Heart left ventricle (tissue), 16 donors: Measurements from ENCODE around the gene DDX10. TPM values are rescaled to one million over a fixed set of nuclear protein-coding genes. Genes with fewer than 3 reads are reported as not detected.

Source experiments
- ATAC-seq, 4 donors: fragments of 200-7000 bp; cut with Tn5 transposase; one replicate each; pipeline ENCODE4 v1.9.1; 2020 to 2022; ENCODE audit warnings: moderate library complexity in 4 of 4, mild to moderate bottlenecking in 3 of 4, moderate number of reproducible peaks in 1 of 4
- DNase-seq, 5 donors: peaks; one replicate each; pipeline ENCODE4 v3.0.0-alpha.2; 2020
- H3K27ac ChIP-seq, 12 donors: fragments of 200-600 bp; sonication (generic) in 4 of 12; one replicate each; pipeline versions ENCODE4 v1.5.0 to v1.8.0; 2016 to 2022; ENCODE audit warnings: mild to moderate bottlenecking in 2 of 12
- H3K27me3 ChIP-seq, 9 donors: fragments of 200-600 bp; sonication (generic) in 2 of 9; one replicate each; pipeline versions ENCODE4 v1.5.1 to v1.8.0; 2016 to 2022; ENCODE audit warnings: mild to moderate bottlenecking in 3 of 9
- H3K36me3 ChIP-seq, 9 donors: fragments of 200-600 bp; sonication (generic) in 2 of 9; one replicate each; pipeline versions ENCODE4 v1.5.0 to v1.8.0; 2018 to 2022; ENCODE audit warnings: mild to moderate bottlenecking in 2 of 9
- H3K4me1 ChIP-seq, 12 donors: fragments of 200-600 bp; sonication (generic) in 4 of 12; one replicate each; pipeline versions ENCODE4 v1.5.0 to v1.8.0; 2016 to 2022; ENCODE audit warnings: mild to moderate bottlenecking in 3 of 12
- H3K4me3 ChIP-seq, 12 donors: fragments of 200-600 bp; sonication (generic) in 4 of 12; one replicate each; pipeline versions ENCODE4 v1.5.0 to v1.8.0; 2017 to 2022; ENCODE audit warnings: mild to moderate bottlenecking in 9 of 12, moderate library complexity in 4 of 12
- H3K9me3 ChIP-seq, 12 donors: fragments of 200-600 bp; sonication (generic) in 4 of 12; one replicate each; pipeline versions ENCODE4 v1.5.0 to v1.8.0; 2016 to 2022; ENCODE audit warnings: mild to moderate bottlenecking in 1 of 12
- CTCF ChIP-seq, 12 donors: fragments of 200-600 bp; sonication (generic) in 4 of 12; IDR thresholded peaks; one replicate each; pipeline versions ENCODE4 v1.5.0 to v1.8.0; 2018 to 2022; ENCODE audit warnings: antibody characterized with exemption in 12 of 12, mild to moderate bottlenecking in 5 of 12
- POLR2A ChIP-seq, 2 donors: fragments of 450-650 bp; IDR thresholded peaks; one replicate each; pipeline ENCODE4 v1.6.1; 2017; ENCODE audit warnings: antibody characterized with exemption in 2 of 2, mild to moderate bottlenecking in 2 of 2, moderate library complexity in 2 of 2
- WGBS, 4 donors: extraction: QIAGEN DNeasy Blood & Tissue Kit in 2 of 4; methylation state at CpG; one replicate each; pipeline versions ENCODE4 v1.1.5 to v1.1.7; 2013 to 2018; 5-methylcytosine and 5-hydroxymethylcytosine counted together
- intact Hi-C, 10 donors: fragments of 100-400 bp; cut with DNase I; formaldehyde crosslinking; loops; one replicate each; pipeline versions ENCODE4 v1.11.1 to v1.14.2; 2022
- polyA plus RNA-seq, 2 donors: library from polyadenylated mRNA; stranded (reverse); fragments of 200-250 nt; gene quantifications; one replicate each; pipeline ENCODE4 v1.2.3, GENCODE V29; 2013
- total RNA-seq, 9 donors: library from RNA; depleted of rRNA in 2 of 9; stranded (reverse); fragments of >200 nt in 2 of 9; fragmentation: NEBNext Ultra II Directional in 3 of 9; extraction: Animal tissue kit (Norgen Biotek cat#: 25700) in 3 of 9; gene quantifications; one replicate each; pipeline versions ENCODE4 v1.1.0 to v1.2.4, GENCODE V29; 2016 to 2023
- donor health status: ischemic (EF 13 %, LVEDD 7.1; RV severe dilation, severe dysfunction).
- donor health status: healthy with polysubstance abuse.
- donor health status: DM: no; HTN: yes; CAD: no.
- donor health status: DM: no; HTN: no; CAD: no.
- donor health status: ischemic (EF 25% LVEDD 6.9; RV normal size, moderate dysfunction).
- donor health status: ischemic (EF 25% LVEDD 5.7; RV mildly dilated, moderate dysfunction).
- donor health status: healthy.
- donor health status: DM: yes; HTN: yes; CAD: no.
- donor health status: ischemic (EF 35%, LVEDD 5.7; RV mildly dilated, moderate dysfunction).
- donor health status: nonischemic (EF 11% LVEDD 7.7; RV severe dilation, severe dysfunction).
- donor health status: DM: yes; HTN: yes; CAD: no.
- donor health status: PGD.
- donor health status: ischemic (EF 29% LVEDD 5.4; RV normal size, mild dysfunction).
- donor health status: nonischemic (EF 23%, LVEDD 6.1; RV moderate dilation, normal function).

The DDX10 gene
- total and polyA plus RNA-seq, 11 donors: 8.3 to 17.2 (median 12.1) TPM

GRCh38 chr11:108751444-108751843 is 86.6 kb downstream of the DDX10 start:
- Histone ChIP-seq H3K27ac (no peak overlapping the region), H3K4me1 (peaks cover 0 to 12% (median 7%) of the 10 kb centered on the region in 12 donors), H3K36me3 (no peaks in the 10 kb centered on the region), H3K9me3 (no peaks in the 10 kb centered on the region), H3K4me3 (no peak overlapping the region), H3K27me3 (no peaks in the 10 kb centered on the region)
- DNase-seq: no peak
- intact Hi-C loops: no loop called here
- no peak for TF ChIP-seq CTCF (IDR thresholded peaks at IDR 0.05)
- no peak for TF ChIP-seq POLR2A (IDR thresholded peaks at IDR 0.05)
- 84 to 95% (median 91%) methylated on average over 4 of the region's 4 CpGs for WGBS, 4 donors
- no peak for ATAC-seq

GRCh38 chr11:108752297-108752751 is 87.5 kb downstream of the DDX10 start:
- H3K4me3 ChIP-seq: no peak overlapping the region
- peaks cover 0 to 12% (median 7%) of the 10 kb centered on the region in 12 donors for H3K4me1 ChIP-seq
- intact Hi-C loops: no loop called here
- no peak for ATAC-seq
- no peak overlapping the region for H3K27ac ChIP-seq
- H3K9me3 ChIP-seq: no peaks in the 10 kb centered on the region
- TF ChIP-seq POLR2A (IDR thresholded peaks at IDR 0.05) (no peak), CTCF (IDR thresholded peaks at IDR 0.05) (no peak)
- no peaks in the 10 kb centered on the region for H3K36me3 ChIP-seq
- no peak for DNase-seq
- H3K27me3 ChIP-seq: no peaks in the 10 kb centered on the region

DNA sequence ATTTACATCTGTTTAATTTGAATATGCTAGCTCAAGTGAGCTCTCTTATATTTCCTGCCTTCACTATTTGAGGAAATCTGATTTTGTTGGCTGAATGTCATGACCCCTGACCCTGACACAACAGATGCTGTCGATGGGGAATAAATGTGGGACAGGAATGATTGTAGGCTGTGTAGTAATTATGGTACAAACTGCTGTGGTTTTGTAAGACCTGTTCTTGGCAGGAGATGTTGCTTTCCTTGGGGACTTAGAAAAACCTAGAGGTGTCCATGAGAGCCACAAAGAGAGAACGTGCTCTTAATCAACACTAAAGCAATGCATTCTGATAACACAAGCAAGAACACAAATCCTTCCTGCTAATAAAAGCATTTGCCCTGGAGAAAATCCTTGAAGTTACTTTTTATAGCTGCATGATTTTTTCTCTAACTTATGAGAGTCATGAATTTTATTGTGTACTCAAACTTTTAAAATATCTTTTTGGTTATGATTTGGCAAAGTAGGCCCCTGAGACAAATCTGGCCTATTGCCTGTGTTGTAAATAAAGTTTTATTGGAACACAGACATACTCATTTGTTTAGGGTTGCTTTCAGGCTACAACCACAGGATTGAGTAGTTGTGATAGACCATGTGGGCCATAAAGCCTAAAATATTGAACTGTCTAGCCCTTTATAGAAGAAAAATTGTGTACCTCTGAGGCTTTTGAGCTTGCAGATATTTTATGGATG is 90.2 kb downstream of the DDX10 start:
- DNase-seq: peak in 1 of 5 donors; percentile 7
- Histone ChIP-seq H3K27ac (no peak overlapping the region), H3K4me1 (peaks cover 0 to 14% (median 7%) of the 10 kb centered on the region in 12 donors), H3K27me3 (no peaks in the 10 kb centered on the region), H3K4me3 (no peak overlapping the region), H3K36me3 (no peaks in the 10 kb centered on the region), H3K9me3 (no peaks in the 10 kb centered on the region)
- TF ChIP-seq POLR2A (IDR thresholded peaks at IDR 0.05): no peak
- no peak for TF ChIP-seq CTCF (IDR thresholded peaks at IDR 0.05)
- peak in 2 of 4 donors; percentile 52 to 66 for ATAC-seq
- intact Hi-C loops: no loop called here
- WGBS, 4 donors: 11 to 36% (median 18%) methylated on average over 2 of the region's 2 CpGs

- no peak for ATAC-seq
- DNase-seq: no peak
- H3K27ac ChIP-seq: no peak overlapping the region
- no peaks in the 10 kb centered on the region for H3K27me3 ChIP-seq
- H3K36me3 ChIP-seq: no peaks in the 10 kb centered on the region
- TF ChIP-seq CTCF (IDR thresholded peaks at IDR 0.05) (no peak), POLR2A (IDR thresholded peaks at IDR 0.05) (no peak)
- H3K9me3 ChIP-seq: no peaks in the 10 kb centered on the region
- intact Hi-C loops: no loop called here
- H3K4me3 ChIP-seq: no peak overlapping the region
- WGBS, 4 donors: 79 to 89% (median 86%) methylated on average over 3 of the region's 3 CpGs
- H3K4me1 ChIP-seq: peaks cover 0 to 14% (median 7%) of the 10 kb centered on the region in 12 donors
Measured at GRCh38 chr11:108757630-108758029, 92.8 kb downstream of the DDX10 start.
